Ovary (tissue), 3 donors: ENCODE measurements around the gene CFAP73.

Source experiments
- POLR2A ChIP-seq: fragments of 450-650 bp; IDR thresholded peaks from one replicate; pipeline ENCODE4 v1.6.1; 2017; ENCODE audit warnings: antibody characterized with exemption, mild to moderate bottlenecking, moderate library complexity
- TF ChIP-seq, protein P1 (sequence below), 3 donors: fragments of 450-650 bp in 2 of 3; fragments of 200-600 bp in 1 of 3; IDR thresholded peaks; one replicate each; pipeline versions ENCODE4 v1.5.1 to v1.8.0; 2016 to 2022; ENCODE audit warnings: antibody characterized with exemption in 3 of 3, mild to moderate bottlenecking in 1 of 3
- donor health status: DM: no; HTN: no; CAD: no.

DNA sequence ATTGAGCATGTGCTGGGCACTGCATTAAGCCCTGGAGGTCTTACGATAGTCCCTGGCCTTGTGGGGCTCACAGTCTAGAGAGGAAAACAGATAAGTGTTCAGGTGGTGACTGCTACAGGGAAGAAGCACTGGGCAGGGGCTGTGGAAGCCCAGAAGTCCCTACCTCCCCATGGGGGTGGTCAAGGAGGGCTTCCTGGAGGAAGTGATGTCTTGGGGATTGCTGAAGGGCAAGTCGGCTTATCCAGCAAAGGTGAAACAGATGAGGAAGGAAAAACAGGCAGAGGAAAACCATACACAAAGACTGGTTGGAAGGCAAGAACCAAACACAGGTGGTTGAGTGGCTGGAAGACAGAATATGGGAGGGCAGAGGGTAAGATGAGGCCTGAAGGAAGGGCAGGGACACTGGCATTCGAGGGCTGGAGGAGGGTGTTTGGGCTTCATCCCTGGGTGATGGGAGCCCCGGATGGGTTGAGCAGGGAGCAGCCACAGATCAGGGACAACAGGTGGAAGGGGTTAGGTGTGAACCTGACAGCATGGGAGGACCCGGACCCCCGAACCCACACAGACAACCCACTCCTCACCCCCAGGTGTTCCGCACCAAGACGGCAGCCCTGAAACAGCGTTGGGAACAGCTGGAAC lies 2.8 kb downstream of the CFAP73 start:
- TF ChIP-seq POLR2A = no peak
- TF ChIP-seq, protein P1, sequence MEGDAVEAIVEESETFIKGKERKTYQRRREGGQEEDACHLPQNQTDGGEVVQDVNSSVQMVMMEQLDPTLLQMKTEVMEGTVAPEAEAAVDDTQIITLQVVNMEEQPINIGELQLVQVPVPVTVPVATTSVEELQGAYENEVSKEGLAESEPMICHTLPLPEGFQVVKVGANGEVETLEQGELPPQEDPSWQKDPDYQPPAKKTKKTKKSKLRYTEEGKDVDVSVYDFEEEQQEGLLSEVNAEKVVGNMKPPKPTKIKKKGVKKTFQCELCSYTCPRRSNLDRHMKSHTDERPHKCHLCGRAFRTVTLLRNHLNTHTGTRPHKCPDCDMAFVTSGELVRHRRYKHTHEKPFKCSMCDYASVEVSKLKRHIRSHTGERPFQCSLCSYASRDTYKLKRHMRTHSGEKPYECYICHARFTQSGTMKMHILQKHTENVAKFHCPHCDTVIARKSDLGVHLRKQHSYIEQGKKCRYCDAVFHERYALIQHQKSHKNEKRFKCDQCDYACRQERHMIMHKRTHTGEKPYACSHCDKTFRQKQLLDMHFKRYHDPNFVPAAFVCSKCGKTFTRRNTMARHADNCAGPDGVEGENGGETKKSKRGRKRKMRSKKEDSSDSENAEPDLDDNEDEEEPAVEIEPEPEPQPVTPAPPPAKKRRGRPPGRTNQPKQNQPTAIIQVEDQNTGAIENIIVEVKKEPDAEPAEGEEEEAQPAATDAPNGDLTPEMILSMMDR (IDR thresholded peaks at IDR 0.05) = no peak
